HG03196 (cell line): ENCODE measurements around the gene CT83.

ENCODE experiments used
- ATAC-seq: cut with Tn5 transposase; IDR thresholded peaks from one replicate; pipeline ENCODE4 v1.9.1; 2021; ENCODE audit not compliant: unreplicated experiment

The CT83 gene

GRCh38 chrX:116462822-116463221, at the start of gene CT83:
Gene CT83 (minus strand): TSS chrX:116462976. CDS start chrX:116462856, 120 bp downstream.
- no peak for ATAC-seq

GRCh38 chrX:116499780-116500179, 37.0 kb upstream of the CT83 start:
- ATAC-seq = no peak

- no peak for ATAC-seq
Observed at GRCh38 chrX:116493271-116493670, 30.5 kb upstream of the CT83 start.

- ATAC-seq = no peak
Observed at GRCh38 chrX:116490104-116490503, 27.3 kb upstream of the CT83 start.

GRCh38 chrX:116480059-116480458, 17.3 kb upstream of the CT83 start:
- no peak for ATAC-seq

GRCh38 chrX:116449156-116449555, 13.6 kb downstream of the CT83 start:
- no peak for ATAC-seq

- no peak for ATAC-seq
Observed at GRCh38 chrX:116436358-116436816, 26.4 kb downstream of the CT83 start, which contains the start of gene SLC6A14. Gene SLC6A14 (plus strand): TSS chrX:116436606. CDS start chrX:116436710, 104 bp downstream.

- no peak for ATAC-seq
Observed at GRCh38 chrX:116435597-116435996, 27.2 kb downstream of the CT83 start.

- ATAC-seq = no peak
Observed at GRCh38 chrX:116427978-116428377, 34.8 kb downstream of the CT83 start.

- no peak for ATAC-seq
Observed at GRCh38 chrX:116417968-116418367, 44.8 kb downstream of the CT83 start.

GRCh38 chrX:116417214-116417613, 45.6 kb downstream of the CT83 start:
- ATAC-seq = no peak

GRCh38 chrX:116413273-116413672, 49.5 kb downstream of the CT83 start:
- no peak for ATAC-seq
